AG04449 (cell line): ENCODE measurements around the gene MPLKIP.
A peak's percentile ranks its signal among the peaks of the same experiment; 100 is the strongest.
"Not testable (repeated sequence)": the region's sequence is repeated elsewhere in the genome, so short reads cannot be mapped to it uniquely, and the experiment has no call there.

Source experiments
- CTCF ChIA-PET: fragments of 350-600 bp; formaldehyde crosslinking; extraction: SDS; loops from one replicate; lab custom pipeline; 2021; ENCODE audit warnings: antibody characterized with exemption; lab: Yijun Ruan, JAX
- POLR2A ChIA-PET: fragments of 400-600, 350-600 bp; formaldehyde crosslinking; extraction: SDS; loops from one replicate; lab custom pipeline; 2020; ENCODE audit warnings: antibody characterized with exemption, inconsistent platforms; lab: Yijun Ruan, JAX
- DNase-seq: peaks from one replicate; pipeline ENCODE4 v3.0.0-alpha.2; 2010; ENCODE audit warnings: low read depth, low spot score
- H3K4me3 ChIP-seq: 2 replicates; pipeline ENCODE4 v1.5.1; 2011; ENCODE audit warnings: low read depth, mild to moderate bottlenecking, control low read depth, low read length
- TF ChIP-seq, protein P1 (sequence below): IDR thresholded peaks from one replicate; pipeline ENCODE4 v1.5.1; 2011; ENCODE audit warnings: mild to moderate bottlenecking, moderate library complexity, low read length, control low read depth, inconsistent platforms; ENCODE audit not compliant: insufficient read depth; ENCODE audit errors: missing control alignments

Gene MPLKIP

DNA sequence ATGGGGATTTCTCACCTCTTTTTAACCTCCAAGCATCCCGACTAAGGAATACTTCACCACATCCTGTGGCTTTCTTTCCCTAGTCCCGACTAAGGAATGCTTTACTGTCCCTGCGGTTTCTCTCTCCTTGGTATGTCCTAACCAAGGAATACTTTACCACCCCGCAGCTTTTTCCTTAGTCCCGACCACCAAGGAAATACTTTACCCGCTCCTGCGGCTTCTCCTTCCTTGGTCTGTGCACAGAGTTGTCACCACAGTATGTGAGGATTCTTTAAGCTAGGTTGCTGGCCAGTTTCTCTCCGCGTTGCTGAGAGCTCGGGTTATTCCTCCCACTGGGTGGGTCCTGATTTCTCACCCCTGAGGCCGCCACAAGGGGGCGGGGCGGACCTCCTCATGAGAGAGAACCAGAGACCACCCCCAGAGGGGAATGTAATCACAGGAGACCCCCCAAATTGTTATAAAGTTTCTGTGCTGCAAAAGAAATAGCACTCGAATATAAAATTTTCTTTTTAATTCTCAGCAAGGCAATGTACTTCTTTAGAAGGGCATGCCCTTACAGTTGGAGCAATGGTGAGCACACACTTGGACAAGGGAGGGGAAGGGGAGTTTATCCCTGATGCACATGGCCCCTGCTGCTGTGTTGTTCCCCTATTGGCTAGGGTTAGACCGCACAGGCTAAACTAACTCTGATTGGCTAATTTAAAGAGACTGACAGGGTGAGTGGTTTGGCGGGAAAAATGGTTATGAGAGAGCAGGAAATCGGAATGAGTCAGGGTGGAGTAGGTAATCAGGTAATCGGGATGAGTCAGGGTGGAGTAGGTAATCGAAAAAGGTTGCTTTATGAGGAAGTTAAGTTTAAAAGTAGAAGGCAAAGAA, 13.2 kb upstream of the MPLKIP start:
- ChIA-PET POLR2A (no interaction called here), CTCF (interaction anchor here (2.1 kb wide), 1 partner anchor 13 kb away, joined by 17 read pairs; the partner anchor contains the start of genes MPLKIP and SUGCT)
- no peak for DNase-seq
- no peak overlapping the region for H3K4me3 ChIP-seq
- TF ChIP-seq, protein P1, sequence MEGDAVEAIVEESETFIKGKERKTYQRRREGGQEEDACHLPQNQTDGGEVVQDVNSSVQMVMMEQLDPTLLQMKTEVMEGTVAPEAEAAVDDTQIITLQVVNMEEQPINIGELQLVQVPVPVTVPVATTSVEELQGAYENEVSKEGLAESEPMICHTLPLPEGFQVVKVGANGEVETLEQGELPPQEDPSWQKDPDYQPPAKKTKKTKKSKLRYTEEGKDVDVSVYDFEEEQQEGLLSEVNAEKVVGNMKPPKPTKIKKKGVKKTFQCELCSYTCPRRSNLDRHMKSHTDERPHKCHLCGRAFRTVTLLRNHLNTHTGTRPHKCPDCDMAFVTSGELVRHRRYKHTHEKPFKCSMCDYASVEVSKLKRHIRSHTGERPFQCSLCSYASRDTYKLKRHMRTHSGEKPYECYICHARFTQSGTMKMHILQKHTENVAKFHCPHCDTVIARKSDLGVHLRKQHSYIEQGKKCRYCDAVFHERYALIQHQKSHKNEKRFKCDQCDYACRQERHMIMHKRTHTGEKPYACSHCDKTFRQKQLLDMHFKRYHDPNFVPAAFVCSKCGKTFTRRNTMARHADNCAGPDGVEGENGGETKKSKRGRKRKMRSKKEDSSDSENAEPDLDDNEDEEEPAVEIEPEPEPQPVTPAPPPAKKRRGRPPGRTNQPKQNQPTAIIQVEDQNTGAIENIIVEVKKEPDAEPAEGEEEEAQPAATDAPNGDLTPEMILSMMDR: no peak

DNA sequence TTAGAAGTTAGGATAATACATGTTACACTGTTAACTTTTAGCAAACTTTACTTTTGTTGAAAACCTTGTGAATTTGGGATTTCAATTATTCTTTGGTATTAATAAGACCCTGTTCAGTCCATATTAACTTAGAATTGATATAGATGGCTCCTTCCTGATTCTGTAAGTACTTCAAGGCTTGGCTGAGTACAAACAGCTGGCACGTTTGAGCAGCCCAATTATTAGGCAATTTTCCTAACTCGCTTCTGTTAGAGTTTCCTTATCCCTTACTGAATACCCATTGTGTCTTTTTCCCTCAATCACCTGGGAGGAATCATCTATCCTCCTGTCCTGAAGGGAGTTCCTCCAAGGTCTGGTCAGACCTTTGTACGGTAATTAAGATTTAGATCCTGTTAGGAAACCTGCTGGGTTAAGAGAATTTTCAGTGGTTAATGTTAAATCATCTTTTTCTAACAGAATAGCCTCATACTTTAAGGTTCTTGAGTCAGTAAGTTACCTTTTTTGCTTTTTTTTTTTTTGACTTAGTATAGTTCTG, 11.2 kb upstream of the MPLKIP start:
- DNase-seq, H3K4me3 ChIP-seq, POLR2A ChIA-PET: not testable (repeated sequence)
- CTCF ChIA-PET: interaction anchor here (3.5 kb wide), 1 partner anchor 11 kb away, joined by 19 read pairs; the partner anchor contains the start of genes MPLKIP and SUGCT

- POLR2A ChIA-PET, DNase-seq, CTCF ChIA-PET, H3K4me3 ChIP-seq: not testable (repeated sequence)
Measured at GRCh38 chr7:40141916-40142315, 7.5 kb upstream of the MPLKIP start.

GRCh38 chr7:40139891-40140290, 5.5 kb upstream of the MPLKIP start:
- H3K4me3 ChIP-seq, POLR2A ChIA-PET, DNase-seq, CTCF ChIA-PET: not testable (repeated sequence)

DNA sequence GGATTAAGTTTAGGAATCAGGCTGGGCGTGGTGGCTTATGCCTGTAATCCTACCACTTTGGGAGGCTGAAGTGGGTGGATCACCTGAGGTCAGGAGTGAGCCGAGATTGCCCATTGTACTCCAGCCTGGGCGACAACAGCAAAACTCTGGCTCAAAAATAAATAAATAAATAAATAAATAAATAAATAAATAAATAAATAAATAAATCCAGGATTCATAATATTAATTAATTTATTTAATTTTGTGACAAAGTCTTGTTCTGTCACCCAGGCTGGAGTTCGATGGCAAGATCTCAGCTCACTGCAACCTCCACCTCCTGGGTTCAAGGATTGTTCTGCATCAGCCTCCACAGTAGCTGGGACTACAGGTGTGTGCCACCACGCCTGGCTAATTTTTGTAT, 4.6 kb upstream of the MPLKIP start:
- no peak overlapping the region for H3K4me3 ChIP-seq
- ChIA-PET POLR2A (no interaction called here), CTCF (no interaction called here)
- TF ChIP-seq, protein P1: no peak
- DNase-seq: no peak

DNA sequence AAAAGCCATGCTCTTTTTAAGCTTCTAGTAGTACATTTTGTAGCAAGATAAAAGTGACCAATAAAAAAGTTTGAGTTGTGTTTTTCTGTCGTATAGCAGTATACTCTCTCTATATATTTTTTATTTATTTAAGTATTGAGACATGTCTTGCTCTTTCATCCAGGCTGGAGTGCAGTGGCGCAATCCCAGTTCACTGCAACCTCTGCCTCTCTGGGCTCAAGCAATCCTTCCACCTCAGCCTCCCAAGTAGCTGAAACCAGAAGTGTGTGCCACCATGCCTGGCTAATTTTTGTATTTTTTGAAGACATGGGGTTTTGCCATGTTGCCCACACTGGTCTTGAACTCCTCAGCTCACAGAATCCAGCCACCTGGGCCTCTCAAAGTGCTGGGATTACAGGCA, 3.1 kb upstream of the MPLKIP start:
- TF ChIP-seq, protein P1: no peak
- POLR2A ChIA-PET: no interaction called here
- DNase-seq: no peak
- CTCF ChIA-PET: interaction anchor here (0.7 kb wide), 1 partner anchor 15 kb away, joined by 3 read pairs; no protein-coding TSS in a partner anchor
- H3K4me3 ChIP-seq: no peak overlapping the region

DNA sequence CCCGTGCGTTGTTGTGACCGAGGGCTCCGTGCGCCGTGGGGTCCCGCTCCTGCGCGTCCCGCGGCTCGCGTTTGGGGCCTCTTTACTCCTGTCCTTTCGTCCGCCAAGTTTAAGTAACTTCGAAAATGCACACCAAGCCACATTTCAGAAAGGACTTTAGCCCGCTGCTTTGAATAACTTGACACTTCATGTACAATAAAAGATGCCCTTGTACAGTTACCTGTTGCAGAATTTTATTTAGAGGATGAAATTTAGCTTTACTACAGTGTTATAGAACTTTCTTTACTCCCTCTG, 842 bp upstream of the MPLKIP start:
- no peak for DNase-seq
- peak overlapping the region; percentile 80 for H3K4me3 ChIP-seq
- ChIA-PET CTCF (interaction anchor here (0.7 to 4.2 kb wide), 14 partner anchors 9 to 1531 kb away, joined by 3 to 43 read pairs (median 5); no protein-coding TSS in a partner anchor), POLR2A (interaction anchor here (0.6 to 1.1 kb wide), 4 partner anchors 14 to 1726 kb away, joined by 3 to 5 read pairs (median 3); no protein-coding TSS in a partner anchor)
- TF ChIP-seq, protein P1: no peak
